PC-3 (cell line): ENCODE measurements around the gene CPLX4. TPM values are rescaled to one million over a fixed set of nuclear protein-coding genes. Genes with fewer than 3 reads are reported as not detected.
A peak's percentile ranks its signal among the peaks of the same experiment; 100 is the strongest.

Source experiments
- ATAC-seq: fragments of 200-7000 bp; cut with Tn5 transposase; 2 replicates; pipeline ENCODE4 v1.9.1; 2020; ENCODE audit warnings: mild to moderate bottlenecking, moderate library complexity
- Bru-seq: library from RNA; stranded (reverse); fragments of 400-500 nt; gene quantifications from one replicate; lab custom pipeline; 2021; lab: Mats Ljungman, UMichigan
- BruChase-seq, 2 experiments: library from RNA; stranded (reverse); fragments of 400-500 nt; gene quantifications; one replicate each; lab custom pipeline; 2021; lab: Mats Ljungman, UMichigan
- BruUV-seq: library from RNA; stranded (reverse); fragments of 400-500 nt; replicated peaks from 2 replicates; lab custom pipeline; 2021; lab: Mats Ljungman, UMichigan
- CTCF ChIA-PET: fragments of 300-600 bp; sonication (Branson Sonifier 250); formaldehyde crosslinking; loops from one replicate; lab custom pipeline; 2022; ENCODE audit warnings: antibody characterized with exemption; lab: Charles Lee
- POLR2A ChIA-PET: fragments of 300-600 bp; sonication (Branson Sonifier 250); formaldehyde crosslinking; loops from one replicate; lab custom pipeline; 2022; ENCODE audit warnings: antibody characterized with exemption; ENCODE audit not compliant: unreplicated experiment; lab: Charles Lee
- DNase-seq: peaks from one replicate; pipeline ENCODE4 v3.0.0-alpha.2; 2015
- H2AFZ ChIP-seq: fragments of 300-600 bp; sonication (generic); 2 replicates; pipeline ENCODE4 v1.6.0; 2016; ENCODE audit warnings: antibody characterized with exemption, low read length
- H3F3A ChIP-seq: fragments of 300-600 bp; sonication (generic); one replicate; pipeline ENCODE4 v1.6.0; 2017; ENCODE audit warnings: antibody characterized with exemption, low read length, control low read depth, mild to moderate bottlenecking; ENCODE audit not compliant: unreplicated experiment
- H3K27ac ChIP-seq: fragments of 300-600 bp; sonication (generic); 2 replicates; pipeline ENCODE4 v1.5.1; 2016; ENCODE audit warnings: mild to moderate bottlenecking, low read length
- H3K27me3 ChIP-seq: fragments of 300-600 bp; sonication (generic); 2 replicates; pipeline ENCODE4 v1.6.1; 2016; ENCODE audit warnings: low read length, mixed read lengths
- H3K36me3 ChIP-seq: fragments of 300-600 bp; sonication (generic); 2 replicates; pipeline ENCODE4 v1.6.1; 2016; ENCODE audit warnings: low read depth, mixed run types, low read length, mixed read lengths
- H3K4me1 ChIP-seq: fragments of 300-600 bp; sonication (generic); 2 replicates; pipeline ENCODE4 v1.5.1; 2016; ENCODE audit warnings: low read length; ENCODE audit not compliant: insufficient read depth
- H3K4me2 ChIP-seq: fragments of 300-600 bp; sonication (generic); 2 replicates; pipeline ENCODE4 v1.6.0; 2016; ENCODE audit warnings: low read length
- H3K4me3 ChIP-seq: fragments of 300-600 bp; sonication (generic); 2 replicates; pipeline ENCODE4 v1.5.1; 2016; ENCODE audit warnings: mild to moderate bottlenecking, low read length, mixed read lengths
- H3K79me2 ChIP-seq: fragments of 300-600 bp; sonication (generic); 2 replicates; pipeline ENCODE4 v1.6.1; 2017; ENCODE audit warnings: low read length, mixed read lengths
- H3K9ac ChIP-seq: fragments of 300-600 bp; sonication (generic); 2 replicates; pipeline ENCODE4 v1.6.0; 2016; ENCODE audit warnings: mild to moderate bottlenecking, low read length
- H3K9me2 ChIP-seq: fragments of 300-600 bp; sonication (generic); replicated peaks from 2 replicates; pipeline ENCODE4 v1.6.1; 2016; ENCODE audit warnings: mixed run types, low read length, mixed read lengths
- H3K9me3 ChIP-seq: fragments of 300-600 bp; sonication (generic); 2 replicates; pipeline ENCODE4 v1.6.1; 2016; ENCODE audit warnings: low read length, mixed read lengths
- H4K20me1 ChIP-seq: fragments of 300-600 bp; sonication (generic); 2 replicates; pipeline ENCODE4 v1.6.1; 2016; ENCODE audit warnings: low read length, mixed read lengths
- CTCF ChIP-seq: fragments of 300-600 bp; sonication (generic); conservative IDR thresholded peaks from 2 replicates; pipeline ENCODE4 v1.5.1; 2017; ENCODE audit warnings: antibody characterized with exemption, low read depth, mild to moderate bottlenecking, low read length
- EZH2 ChIP-seq: fragments of 300-600 bp; sonication (generic); IDR thresholded peaks from one replicate; pipeline ENCODE4 v1.6.1; 2017; ENCODE audit warnings: antibody characterized with exemption, mild to moderate bottlenecking, low read length; ENCODE audit not compliant: unreplicated experiment
- EZH2phosphoT487 ChIP-seq: fragments of 300-600 bp; sonication (generic); IDR thresholded peaks from 2 replicates; pipeline ENCODE4 v1.6.1; 2018; ENCODE audit warnings: mild to moderate bottlenecking, antibody characterized with exemption, low read length, borderline replicate concordance
- intact Hi-C: fragments of 100-400 bp; cut with micrococcal nuclease; formaldehyde crosslinking; loops from 2 replicates; pipeline ENCODE4 v1.9.0; 2023
- long read RNA-seq: library from polyadenylated mRNA; unstranded; transcript quantifications from one replicate; pipeline ENCODE4 v2.0.0, GENCODE V29; 2021; ENCODE audit not compliant: unreplicated experiment
- total RNA-seq: library from RNA; depleted of rRNA; stranded (reverse); fragments of >200 nt; gene quantifications from 2 replicates; pipeline ENCODE4 v1.2.3, GENCODE V29; 2014; rRNA removed

The CPLX4 gene
- total RNA-seq (not detected in 2 replicates), Bru-seq, nascent RNA (percentile 10 among the genes with signal in this experiment), BruChase-seq, experiment 1, labeled RNA remaining after a 6-hour chase (percentile 34 among the genes with signal in this experiment), BruChase-seq, experiment 2, labeled RNA remaining after a 2-hour chase (percentile 32 among the genes with signal in this experiment)
- long read RNA-seq, result 0 reads

- Histone ChIP-seq H3K4me2 (no peak within 1 kb of the TSS), H3K9me2 (no peaks in the 10 kb centered on the region), H3K9ac (no peak within 1 kb of the TSS), H3F3A (no peaks in the 10 kb centered on the region), H3K79me2 (no peaks in the 10 kb centered on the region), H3K4me3 (no peak within 1 kb of the TSS), H3K36me3 (no peaks in the 10 kb centered on the region), H3K27ac (no peak within 1 kb of the TSS), H2AFZ (no peak within 1 kb of the TSS), H3K4me1 (no peaks in the 10 kb centered on the region), H3K9me3 (no peaks in the 10 kb centered on the region), H4K20me1 (no peaks in the 10 kb centered on the region), H3K27me3 (peaks cover 11% of the 10 kb centered on the region; the same call in 1 of the 2 replicates)
- ATAC-seq, result no peak
- POLR2A ChIA-PET, result no interaction called here
- no TSS peak for BruUV-seq
- intact Hi-C loops, result no loop called here
- no peak for TF ChIP-seq EZH2
- no peak for TF ChIP-seq EZH2phosphoT487
- no peak for TF ChIP-seq CTCF
- no peak for DNase-seq
- CTCF ChIA-PET, result no interaction called here
Observed at GRCh38 chr18:59318460-59319050, at the start of gene CPLX4. TSS of gene CPLX4 (minus strand) at chr18:59318649. CDS start at chr18:59318462, 187 bp downstream.

- no TSS peak for BruUV-seq
- ChIA-PET POLR2A (no interaction called here), CTCF (interaction anchor here (1.4 kb wide), 1 partner anchor 42 kb away, joined by 4 read pairs; no protein-coding TSS in a partner anchor)
Observed at GRCh38 chr18:59360381-59360780, 41.9 kb upstream of the CPLX4 start.

More at GRCh38 chr18:59360381-59360780, 41.9 kb upstream of the CPLX4 start:
- H2AFZ ChIP-seq, result peak overlapping the region; percentile 95; the same call in 1 of the 2 replicates
- H3K27ac ChIP-seq, result no peak overlapping the region
- peak overlapping the region; percentile 90 for H3K4me2 ChIP-seq
- TF ChIP-seq EZH2 (no peak), EZH2phosphoT487 (no peak), CTCF (no peak)
- peaks cover 39% of the 10 kb centered on the region for H3K79me2 ChIP-seq
- no peak for ATAC-seq
- intact Hi-C loops, result no loop called here
- peaks cover 20% of the 10 kb centered on the region for H3K4me1 ChIP-seq
- DNase-seq, result no peak
- no peaks in the 10 kb centered on the region for H3K9me2 ChIP-seq
- peaks cover 6% of the 10 kb centered on the region; the same call in 1 of the 2 replicates for H3K36me3 ChIP-seq
- no peaks in the 10 kb centered on the region for H3K9me3 ChIP-seq
- H3K4me3 ChIP-seq, result peak overlapping the region; percentile 95; the same call in 1 of the 2 replicates
- H3F3A ChIP-seq, result no peaks in the 10 kb centered on the region
- H3K9ac ChIP-seq, result no peak overlapping the region
- H4K20me1 ChIP-seq, result peaks cover 22% of the 10 kb centered on the region; the same call in 1 of the 2 replicates
- H3K27me3 ChIP-seq, result no peaks in the 10 kb centered on the region
